GM18499 (cell line): ENCODE measurements around the gene DTNBP1.

ENCODE experiments used
- ATAC-seq: cut with Tn5 transposase; IDR thresholded peaks from one replicate; pipeline ENCODE4 v1.9.1; 2021; ENCODE audit warnings: moderate number of reproducible peaks; ENCODE audit not compliant: insufficient read depth, unreplicated experiment

DTNBP1 gene

GRCh38 chr6:15491986-15492269, 170.9 kb downstream of the DTNBP1 start:
- ATAC-seq, result no peak

GRCh38 chr6:15491255-15491985, 171.4 kb downstream of the DTNBP1 start:
- ATAC-seq, result no peak

- ATAC-seq, result no peak
Measured at GRCh38 chr6:15490242-15491100, 172.4 kb downstream of the DTNBP1 start.

GRCh38 chr6:15489261-15489962, 173.4 kb downstream of the DTNBP1 start:
- ATAC-seq, result no peak

- ATAC-seq, result no peak
Measured at GRCh38 chr6:15487262-15487661, 175.6 kb downstream of the DTNBP1 start.

GRCh38 chr6:15485936-15486335, 176.9 kb downstream of the DTNBP1 start:
- no peak for ATAC-seq

GRCh38 chr6:15484821-15485220, 178.0 kb downstream of the DTNBP1 start:
- no peak for ATAC-seq

GRCh38 chr6:15484140-15484539, 178.7 kb downstream of the DTNBP1 start:
- no peak for ATAC-seq

- no peak for ATAC-seq
Measured at GRCh38 chr6:15483060-15483459, 179.8 kb downstream of the DTNBP1 start.

- no peak for ATAC-seq
Measured at GRCh38 chr6:15481390-15482291, 181.2 kb downstream of the DTNBP1 start.

- no peak for ATAC-seq
Measured at GRCh38 chr6:15480525-15480924, 182.3 kb downstream of the DTNBP1 start.

GRCh38 chr6:15479761-15480160, 183.1 kb downstream of the DTNBP1 start:
- no peak for ATAC-seq

GRCh38 chr6:15477746-15478145, 185.1 kb downstream of the DTNBP1 start:
- ATAC-seq, result no peak

- no peak for ATAC-seq
Measured at GRCh38 chr6:15476631-15477380, 186.0 kb downstream of the DTNBP1 start.

GRCh38 chr6:15475872-15476271, 187.0 kb downstream of the DTNBP1 start:
- ATAC-seq, result no peak

GRCh38 chr6:15475261-15475660, 187.6 kb downstream of the DTNBP1 start:
- no peak for ATAC-seq

- ATAC-seq, result no peak
Measured at GRCh38 chr6:15474196-15474595, 188.6 kb downstream of the DTNBP1 start.

GRCh38 chr6:15473741-15474161, 189.1 kb downstream of the DTNBP1 start:
- ATAC-seq, result no peak

- ATAC-seq, result no peak
Measured at GRCh38 chr6:15473174-15473573, 189.7 kb downstream of the DTNBP1 start.
